NT2/D1 (cell line): Measurements from ENCODE around the gene NFAM1.

Experiments used
- SUZ12 ChIP-seq: IDR thresholded peaks from 2 replicates; pipeline ENCODE4 v1.6.1; 2011; ENCODE audit not compliant: insufficient read length, insufficient read depth; ENCODE audit errors: extremely low read depth
- YY1 ChIP-seq: IDR thresholded peaks from 2 replicates; pipeline ENCODE4 v1.6.1; 2011; ENCODE audit not compliant: insufficient read length, insufficient read depth
- ZNF274 ChIP-seq: IDR thresholded peaks from 2 replicates; pipeline ENCODE4 v1.6.1; 2011; ENCODE audit warnings: mild to moderate bottlenecking, low read depth, low read length

- TF ChIP-seq ZNF274: no peak
- no peak for TF ChIP-seq YY1
- TF ChIP-seq SUZ12: no peak
Measured at GRCh38 chr22:42366806-42367581, 65.2 kb downstream of the NFAM1 start.
